Bone marrow (tissue), 2 donors: Measurements from ENCODE around the gene ADARB2.

ENCODE experiments used
- DNase-seq, 2 donors: peaks; one replicate each; lab custom pipeline; 2025; lab: John Stamatoyannopoulos, UW

Gene ADARB2

GRCh38 chr10:1187151-1187854, 550.0 kb downstream of the ADARB2 start:
- no peak for DNase-seq

- no peak for DNase-seq
Observed at GRCh38 chr10:1186683-1186990, 550.7 kb downstream of the ADARB2 start.

GRCh38 chr10:1185911-1186682, 551.2 kb downstream of the ADARB2 start:
- DNase-seq, result no peak

- DNase-seq, result no peak
Observed at GRCh38 chr10:1184541-1185430, 552.5 kb downstream of the ADARB2 start.

- DNase-seq, result no peak
Observed at GRCh38 chr10:1183701-1184100, 553.6 kb downstream of the ADARB2 start.

GRCh38 chr10:1183033-1183396, 554.3 kb downstream of the ADARB2 start:
- no peak for DNase-seq

GRCh38 chr10:1182280-1183032, 554.9 kb downstream of the ADARB2 start:
- no peak for DNase-seq

GRCh38 chr10:1180836-1181235, 556.5 kb downstream of the ADARB2 start:
- no peak for DNase-seq

- DNase-seq, result no peak
Observed at GRCh38 chr10:1180071-1180730, 557.1 kb downstream of the ADARB2 start.

GRCh38 chr10:1179346-1180070, 557.8 kb downstream of the ADARB2 start:
- DNase-seq, result no peak

- no peak for DNase-seq
Observed at GRCh38 chr10:1178506-1178905, 558.8 kb downstream of the ADARB2 start.

GRCh38 chr10:1177936-1178335, 559.4 kb downstream of the ADARB2 start:
- no peak for DNase-seq

- no peak for DNase-seq
Observed at GRCh38 chr10:1175956-1176565, 561.3 kb downstream of the ADARB2 start.

GRCh38 chr10:1174022-1174421, 563.3 kb downstream of the ADARB2 start:
- DNase-seq, result no peak

GRCh38 chr10:1173091-1173490, 564.2 kb downstream of the ADARB2 start:
- no peak for DNase-seq

GRCh38 chr10:1172256-1172984, 564.9 kb downstream of the ADARB2 start:
- DNase-seq, result no peak

GRCh38 chr10:1171586-1171985, 565.7 kb downstream of the ADARB2 start:
- DNase-seq, result no peak

GRCh38 chr10:1171182-1171581, 566.1 kb downstream of the ADARB2 start:
- DNase-seq, result no peak

- DNase-seq, result no peak
Observed at GRCh38 chr10:1170867-1171180, 566.5 kb downstream of the ADARB2 start.
